Esophagus squamous epithelium (tissue), 4 donors: Measurements from ENCODE around the gene DNAH14.

ENCODE experiments used
- POLR2A ChIP-seq, 4 donors: fragments of 450-650 bp; IDR thresholded peaks; one replicate each; pipeline ENCODE4 v1.6.1; 2017; ENCODE audit warnings: antibody characterized with exemption in 4 of 4, mild to moderate bottlenecking in 4 of 4, moderate library complexity in 3 of 4
- TF ChIP-seq, protein P1 (sequence below), 6 experiments: fragments of 450-650 bp in 4 of 6; fragments of 200-600 bp in 2 of 6; sonication (generic) in 2 of 6; IDR thresholded peaks; one replicate each; pipeline ENCODE4 v1.5.1; 2016 to 2019; ENCODE audit warnings: antibody characterized with exemption in 6 of 6, mild to moderate bottlenecking in 4 of 6, moderate library complexity in 4 of 6

DNA sequence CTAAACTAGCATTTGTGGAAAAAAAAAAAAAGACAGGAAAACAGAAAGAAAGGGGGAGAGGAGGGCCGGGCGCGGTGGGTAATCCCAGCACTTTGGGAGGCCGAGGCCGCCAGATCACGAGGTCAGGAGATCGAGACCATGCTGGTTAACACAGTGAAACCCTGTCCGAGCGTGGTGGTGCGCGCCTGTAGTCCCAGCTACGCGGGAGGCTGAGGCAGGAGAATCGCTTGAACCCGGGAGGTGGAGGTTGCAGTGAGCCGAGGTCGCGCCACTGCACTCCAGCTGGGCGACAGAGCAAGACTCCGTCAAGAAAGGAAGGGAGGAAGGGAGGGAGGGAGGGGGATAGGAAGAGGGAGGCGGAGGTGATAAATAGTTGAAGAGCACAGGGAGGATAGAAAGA lies 443.7 kb downstream of the DNAH14 start:
- TF ChIP-seq, protein P1, sequence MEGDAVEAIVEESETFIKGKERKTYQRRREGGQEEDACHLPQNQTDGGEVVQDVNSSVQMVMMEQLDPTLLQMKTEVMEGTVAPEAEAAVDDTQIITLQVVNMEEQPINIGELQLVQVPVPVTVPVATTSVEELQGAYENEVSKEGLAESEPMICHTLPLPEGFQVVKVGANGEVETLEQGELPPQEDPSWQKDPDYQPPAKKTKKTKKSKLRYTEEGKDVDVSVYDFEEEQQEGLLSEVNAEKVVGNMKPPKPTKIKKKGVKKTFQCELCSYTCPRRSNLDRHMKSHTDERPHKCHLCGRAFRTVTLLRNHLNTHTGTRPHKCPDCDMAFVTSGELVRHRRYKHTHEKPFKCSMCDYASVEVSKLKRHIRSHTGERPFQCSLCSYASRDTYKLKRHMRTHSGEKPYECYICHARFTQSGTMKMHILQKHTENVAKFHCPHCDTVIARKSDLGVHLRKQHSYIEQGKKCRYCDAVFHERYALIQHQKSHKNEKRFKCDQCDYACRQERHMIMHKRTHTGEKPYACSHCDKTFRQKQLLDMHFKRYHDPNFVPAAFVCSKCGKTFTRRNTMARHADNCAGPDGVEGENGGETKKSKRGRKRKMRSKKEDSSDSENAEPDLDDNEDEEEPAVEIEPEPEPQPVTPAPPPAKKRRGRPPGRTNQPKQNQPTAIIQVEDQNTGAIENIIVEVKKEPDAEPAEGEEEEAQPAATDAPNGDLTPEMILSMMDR (IDR thresholded peaks at IDR 0.05), result no peak
- no peak for TF ChIP-seq POLR2A (IDR thresholded peaks at IDR 0.05)
